ENCODE measurements around the gene PTGDS.

The PTGDS gene

DNA sequence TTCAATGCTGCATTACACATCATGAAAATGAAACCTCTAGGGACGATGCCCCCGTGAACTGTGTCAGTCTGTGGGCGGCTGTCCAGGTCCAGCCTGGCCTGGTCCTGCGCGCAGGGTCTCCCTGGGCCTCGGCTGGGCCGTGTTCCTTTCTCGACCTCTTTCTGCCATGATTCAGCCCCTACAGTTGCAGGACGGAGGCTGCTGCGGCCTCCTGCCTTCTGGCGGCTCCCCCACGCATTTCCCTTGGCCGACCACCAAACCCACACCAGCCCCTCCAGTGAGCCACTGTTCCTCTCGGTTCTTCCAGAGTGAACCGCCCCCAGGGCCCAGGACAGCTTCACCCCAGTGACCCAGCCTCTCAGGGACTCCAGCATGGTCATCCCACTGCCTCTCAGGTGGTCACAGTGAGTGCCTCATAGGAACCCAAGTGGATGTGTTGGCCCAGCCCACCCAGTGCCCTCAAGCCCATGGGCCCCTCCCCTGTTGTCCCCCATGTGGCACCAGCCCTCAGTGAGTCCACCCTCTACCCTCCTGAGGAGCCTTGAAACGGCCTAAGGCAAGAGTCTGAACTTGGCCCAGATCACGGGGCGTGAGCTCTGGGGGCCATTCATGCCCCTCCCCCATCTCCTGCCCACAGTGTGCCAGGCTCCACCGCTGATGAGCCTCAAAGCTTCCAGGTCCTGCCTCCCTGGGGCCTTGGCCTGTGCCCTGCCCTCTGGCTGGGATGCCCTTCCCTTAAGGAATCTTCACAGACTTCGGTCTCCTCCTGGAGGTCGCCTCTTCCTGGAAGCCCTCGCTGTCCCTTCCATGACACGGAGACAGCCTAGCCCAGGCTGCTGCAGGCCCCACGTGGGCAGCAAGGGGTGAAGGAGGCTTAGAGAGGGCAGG lies 29.1 kb downstream of the PTGDS start:
- no peaks in the 10 kb centered on the region for H3K79me2 ChIP-seq (ENCODE audit: insufficient read depth, low read length)
- H2AFZ ChIP-seq (ENCODE audit: low read depth, low read length), result no peak overlapping the region
- H3K4me1 ChIP-seq (ENCODE audit: insufficient read depth, low read length), result no peaks in the 10 kb centered on the region
- no peak for TF ChIP-seq EZH2 (IDR thresholded peaks at IDR 0.05; ENCODE audit: borderline replicate concordance, low read depth, low read length, severe bottlenecking)
- ATAC-seq (ENCODE audit: insufficient read depth, low read depth) (no peak), DNase-seq (no peak)
- H3K36me3 ChIP-seq (ENCODE audit: insufficient read depth, low read length), result no peaks in the 10 kb centered on the region
- H3K27me3 ChIP-seq (ENCODE audit: insufficient read depth, low read length, poor library complexity), result no peaks in the 10 kb centered on the region
- H3K27ac ChIP-seq (ENCODE audit: low read length), result no peak overlapping the region
- H4K20me1 ChIP-seq (ENCODE audit: insufficient read depth, low read length), result no peaks in the 10 kb centered on the region
- H3K9ac ChIP-seq (ENCODE audit: low read depth, low read length), result no peak overlapping the region
- no peaks in the 10 kb centered on the region for H3K9me3 ChIP-seq (ENCODE audit: insufficient read depth, low read length, severe bottlenecking)
- no peak overlapping the region for H3K4me3 ChIP-seq (ENCODE audit: low read depth in 1 of 2, low read length in 2 of 2)
- no peak overlapping the region for H3K4me2 ChIP-seq (ENCODE audit: insufficient read depth, low read length)

- DNase-seq (no peak), ATAC-seq (ENCODE audit: insufficient read depth, low read depth) (no peak)
- no peaks in the 10 kb centered on the region for H3K79me2 ChIP-seq (ENCODE audit: insufficient read depth, low read length)
- H3K9ac ChIP-seq (ENCODE audit: low read depth, low read length), result no peak overlapping the region
- no peaks in the 10 kb centered on the region for H3K4me1 ChIP-seq (ENCODE audit: insufficient read depth, low read length)
- H4K20me1 ChIP-seq (ENCODE audit: insufficient read depth, low read length), result no peaks in the 10 kb centered on the region
- H3K4me2 ChIP-seq (ENCODE audit: insufficient read depth, low read length), result no peak overlapping the region
- no peaks in the 10 kb centered on the region for H3K27me3 ChIP-seq (ENCODE audit: insufficient read depth, low read length, poor library complexity)
- TF ChIP-seq EZH2 (IDR thresholded peaks at IDR 0.05; ENCODE audit: borderline replicate concordance, low read depth, low read length, severe bottlenecking), result no peak
- TF ChIP-seq, protein P1, sequence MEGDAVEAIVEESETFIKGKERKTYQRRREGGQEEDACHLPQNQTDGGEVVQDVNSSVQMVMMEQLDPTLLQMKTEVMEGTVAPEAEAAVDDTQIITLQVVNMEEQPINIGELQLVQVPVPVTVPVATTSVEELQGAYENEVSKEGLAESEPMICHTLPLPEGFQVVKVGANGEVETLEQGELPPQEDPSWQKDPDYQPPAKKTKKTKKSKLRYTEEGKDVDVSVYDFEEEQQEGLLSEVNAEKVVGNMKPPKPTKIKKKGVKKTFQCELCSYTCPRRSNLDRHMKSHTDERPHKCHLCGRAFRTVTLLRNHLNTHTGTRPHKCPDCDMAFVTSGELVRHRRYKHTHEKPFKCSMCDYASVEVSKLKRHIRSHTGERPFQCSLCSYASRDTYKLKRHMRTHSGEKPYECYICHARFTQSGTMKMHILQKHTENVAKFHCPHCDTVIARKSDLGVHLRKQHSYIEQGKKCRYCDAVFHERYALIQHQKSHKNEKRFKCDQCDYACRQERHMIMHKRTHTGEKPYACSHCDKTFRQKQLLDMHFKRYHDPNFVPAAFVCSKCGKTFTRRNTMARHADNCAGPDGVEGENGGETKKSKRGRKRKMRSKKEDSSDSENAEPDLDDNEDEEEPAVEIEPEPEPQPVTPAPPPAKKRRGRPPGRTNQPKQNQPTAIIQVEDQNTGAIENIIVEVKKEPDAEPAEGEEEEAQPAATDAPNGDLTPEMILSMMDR (IDR thresholded peaks at IDR 0.05; ENCODE audit: borderline replicate concordance, extremely low read depth, low read length, poor library complexity, severe bottlenecking), result no peak
- no peak overlapping the region for H3K4me3 ChIP-seq (ENCODE audit: low read depth in 1 of 2, low read length in 2 of 2)
- no peak overlapping the region for H2AFZ ChIP-seq (ENCODE audit: low read depth, low read length)
- no peak overlapping the region for H3K27ac ChIP-seq (ENCODE audit: low read length)
- H3K9me3 ChIP-seq (ENCODE audit: insufficient read depth, low read length, severe bottlenecking), result no peaks in the 10 kb centered on the region
- no peaks in the 10 kb centered on the region for H3K36me3 ChIP-seq (ENCODE audit: insufficient read depth, low read length)
These were observed 30.0 kb downstream of the PTGDS start for GRCh38 chr9:137007108-137007815.

- no peaks in the 10 kb centered on the region for H3K27me3 ChIP-seq (ENCODE audit: insufficient read depth, low read length, poor library complexity)
- no peak overlapping the region for H3K9ac ChIP-seq (ENCODE audit: low read depth, low read length)
- no peak overlapping the region for H3K27ac ChIP-seq (ENCODE audit: low read length)
- H3K4me2 ChIP-seq (ENCODE audit: insufficient read depth, low read length), result no peak overlapping the region
- H3K4me1 ChIP-seq (ENCODE audit: insufficient read depth, low read length), result no peaks in the 10 kb centered on the region
- no peaks in the 10 kb centered on the region for H3K79me2 ChIP-seq (ENCODE audit: insufficient read depth, low read length)
- TF ChIP-seq, protein P1 (IDR thresholded peaks at IDR 0.05; ENCODE audit: borderline replicate concordance, extremely low read depth, low read length, poor library complexity, severe bottlenecking), result no peak
- no peak for TF ChIP-seq EZH2 (IDR thresholded peaks at IDR 0.05; ENCODE audit: borderline replicate concordance, low read depth, low read length, severe bottlenecking)
- H3K36me3 ChIP-seq (ENCODE audit: insufficient read depth, low read length), result no peaks in the 10 kb centered on the region
- DNase-seq (no peak), ATAC-seq (ENCODE audit: insufficient read depth, low read depth) (no peak)
- H3K9me3 ChIP-seq (ENCODE audit: insufficient read depth, low read length, severe bottlenecking), result no peaks in the 10 kb centered on the region
- no peak overlapping the region for H2AFZ ChIP-seq (ENCODE audit: low read depth, low read length)
- no peaks in the 10 kb centered on the region for H4K20me1 ChIP-seq (ENCODE audit: insufficient read depth, low read length)
- no peak overlapping the region for H3K4me3 ChIP-seq (ENCODE audit: low read depth in 1 of 2, low read length in 2 of 2)
These were observed 30.5 kb downstream of the PTGDS start for GRCh38 chr9:137007816-137008270.

- H3K27me3 ChIP-seq (ENCODE audit: insufficient read depth, low read length, poor library complexity), result no peaks in the 10 kb centered on the region
- H3K79me2 ChIP-seq (ENCODE audit: insufficient read depth, low read length), result no peaks in the 10 kb centered on the region
- H4K20me1 ChIP-seq (ENCODE audit: insufficient read depth, low read length), result no peaks in the 10 kb centered on the region
- H3K9ac ChIP-seq (ENCODE audit: low read depth, low read length), result no peak overlapping the region
- H3K4me2 ChIP-seq (ENCODE audit: insufficient read depth, low read length), result no peak overlapping the region
- H3K4me3 ChIP-seq (ENCODE audit: low read depth in 1 of 2, low read length in 2 of 2), result no peak overlapping the region
- H3K27ac ChIP-seq (ENCODE audit: low read length), result no peak overlapping the region
- H2AFZ ChIP-seq (ENCODE audit: low read depth, low read length), result no peak overlapping the region
- no peaks in the 10 kb centered on the region for H3K36me3 ChIP-seq (ENCODE audit: insufficient read depth, low read length)
- no peak for TF ChIP-seq EZH2 (IDR thresholded peaks at IDR 0.05; ENCODE audit: borderline replicate concordance, low read depth, low read length, severe bottlenecking)
- TF ChIP-seq, protein P1 (IDR thresholded peaks at IDR 0.05; ENCODE audit: borderline replicate concordance, extremely low read depth, low read length, poor library complexity, severe bottlenecking), result no peak
- ATAC-seq (ENCODE audit: insufficient read depth, low read depth) (no peak), DNase-seq (no peak)
- H3K4me1 ChIP-seq (ENCODE audit: insufficient read depth, low read length), result no peaks in the 10 kb centered on the region
- H3K9me3 ChIP-seq (ENCODE audit: insufficient read depth, low read length, severe bottlenecking), result no peaks in the 10 kb centered on the region
These were observed 31.0 kb downstream of the PTGDS start for GRCh38 chr9:137008312-137008711.

Measured in DND-41 (cell line).